Head of caudate nucleus (tissue), 42 donors: ENCODE measurements around the gene NUPR2.
A peak's percentile ranks its signal among the peaks of the same experiment; 100 is the strongest.
"Not testable (repeated sequence)": the region's sequence is repeated elsewhere in the genome, so short reads cannot be mapped to it uniquely, and the experiment has no call there.

Experiments used
- DNase-seq, 42 donors: peaks; one replicate each; pipeline versions ENCODE4 v3.0.0 to v3.0.0-alpha.2; 2020 to 2021; ENCODE audit warnings: mixed read lengths in 7 of 42
- intact Hi-C: fragments of 100-400 bp; cut with DNase I; formaldehyde crosslinking; loops from one replicate; pipeline ENCODE4 v1.15.0; 2022

The NUPR2 gene

DNA sequence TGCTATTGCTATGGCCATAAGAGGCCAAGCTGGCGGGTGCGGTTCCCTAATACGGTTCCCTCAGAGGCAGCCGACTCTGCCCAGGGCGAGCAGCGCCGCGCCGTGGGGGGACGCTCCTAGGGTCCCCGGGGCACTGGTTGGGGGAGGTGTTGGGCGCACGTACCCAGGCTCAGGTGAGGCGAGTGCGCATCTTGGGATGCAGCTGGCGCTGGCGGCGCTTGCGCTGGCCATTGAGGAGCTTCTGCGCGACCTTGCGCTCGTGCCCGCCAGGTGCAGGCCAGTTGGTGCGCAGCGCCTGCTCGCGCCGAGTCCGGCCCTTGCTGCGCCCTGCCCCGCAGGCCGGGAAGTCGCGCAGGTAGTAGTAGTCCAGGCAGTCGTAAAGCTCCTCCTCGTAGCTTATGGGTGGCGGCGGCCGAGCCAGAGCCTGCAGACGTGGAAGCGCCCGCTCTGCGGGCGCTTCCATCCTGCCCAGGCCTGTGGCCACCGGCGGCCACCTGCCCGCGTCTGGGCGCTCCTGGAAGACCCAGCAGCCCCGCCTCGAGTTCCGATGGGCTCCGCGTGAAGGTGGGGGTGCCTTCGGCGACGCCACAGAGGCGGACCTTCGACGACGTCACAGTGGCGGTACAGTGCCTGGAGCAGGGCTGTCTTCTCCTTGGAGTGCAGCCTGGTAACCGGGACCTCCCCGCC lies at the start of gene NUPR2:
Gene NUPR2 (minus strand): TSS at position 566 of the 687 bp plus-strand sequence. CDS start 103 bp downstream, at position 463.
- peak in 9 of 42 donors; percentile 15 to 40 (median 24) for DNase-seq
- intact Hi-C loops = no loop called here

- intact Hi-C loops = no loop called here
- no peak for DNase-seq
Measured at GRCh38 chr7:56157238-56157790, 41.1 kb upstream of the NUPR2 start.

- intact Hi-C loops, DNase-seq: not testable (repeated sequence)
Measured at GRCh38 chr7:56131062-56131461, 14.8 kb upstream of the NUPR2 start.

- intact Hi-C loops = no loop called here
- no peak for DNase-seq
Measured at GRCh38 chr7:56127241-56127975, 11.2 kb upstream of the NUPR2 start.

DNA sequence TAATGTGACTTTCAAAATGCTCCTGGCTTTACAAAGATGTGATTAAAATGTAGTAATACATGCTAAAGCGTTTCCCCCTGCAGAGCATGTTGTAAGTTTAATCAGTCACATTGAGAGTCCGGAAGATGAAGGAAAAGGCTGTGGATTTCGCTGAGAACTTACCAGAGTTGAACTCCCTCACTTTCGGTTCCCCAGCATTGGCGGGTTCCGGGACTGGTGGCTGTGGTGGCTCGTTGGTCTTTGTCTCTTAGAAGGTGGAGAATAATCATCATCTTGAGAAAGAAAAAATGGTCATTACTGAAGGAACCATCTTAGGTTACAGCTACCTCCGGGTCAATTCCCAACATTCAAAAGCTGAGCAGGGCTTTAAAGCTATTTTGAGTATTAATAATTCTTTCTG lies 9.6 kb upstream of the NUPR2 start:
- DNase-seq = no peak
- intact Hi-C loops = no loop called here

GRCh38 chr7:56124981-56125380 lies 8.8 kb upstream of the NUPR2 start:
- intact Hi-C loops = no loop called here
- DNase-seq = no peak

DNA sequence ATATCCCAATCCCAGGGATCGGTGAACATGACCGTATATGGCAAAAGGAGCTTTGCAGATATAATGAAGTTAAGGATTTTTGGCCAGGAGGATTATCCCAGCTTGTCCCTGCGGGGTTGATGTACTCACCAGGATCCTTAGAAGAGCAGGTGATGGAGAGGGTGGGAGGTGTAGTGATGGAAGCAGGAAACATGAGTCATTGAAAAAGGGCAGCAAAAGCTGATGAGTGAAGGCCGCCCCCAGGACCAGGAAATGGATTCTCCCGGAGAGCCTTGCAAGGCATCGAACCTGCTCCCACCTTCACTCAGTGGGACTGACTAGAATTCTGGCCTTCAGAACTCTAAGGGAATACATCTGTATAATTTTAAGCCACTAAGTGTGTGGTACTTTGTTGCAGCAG lies 5.2 kb upstream of the NUPR2 start:
- DNase-seq = peak in 30 of 42 donors; percentile 7 to 79 (median 34)
- intact Hi-C loops = no loop called here

- intact Hi-C loops = not testable (repeated sequence)
- DNase-seq = peak in 1 of 42 donors; percentile 11
Measured at GRCh38 chr7:56112244-56112643, 4.0 kb downstream of the NUPR2 start.

- intact Hi-C loops = no loop called here
Measured at GRCh38 chr7:56110611-56111010, 5.6 kb downstream of the NUPR2 start.

GRCh38 chr7:56107954-56108258 lies 8.3 kb downstream of the NUPR2 start:
- DNase-seq = no peak
- intact Hi-C loops = no loop called here

More at GRCh38 chr7:56110611-56111010, 5.6 kb downstream of the NUPR2 start:
- DNase-seq = no peak

DNA sequence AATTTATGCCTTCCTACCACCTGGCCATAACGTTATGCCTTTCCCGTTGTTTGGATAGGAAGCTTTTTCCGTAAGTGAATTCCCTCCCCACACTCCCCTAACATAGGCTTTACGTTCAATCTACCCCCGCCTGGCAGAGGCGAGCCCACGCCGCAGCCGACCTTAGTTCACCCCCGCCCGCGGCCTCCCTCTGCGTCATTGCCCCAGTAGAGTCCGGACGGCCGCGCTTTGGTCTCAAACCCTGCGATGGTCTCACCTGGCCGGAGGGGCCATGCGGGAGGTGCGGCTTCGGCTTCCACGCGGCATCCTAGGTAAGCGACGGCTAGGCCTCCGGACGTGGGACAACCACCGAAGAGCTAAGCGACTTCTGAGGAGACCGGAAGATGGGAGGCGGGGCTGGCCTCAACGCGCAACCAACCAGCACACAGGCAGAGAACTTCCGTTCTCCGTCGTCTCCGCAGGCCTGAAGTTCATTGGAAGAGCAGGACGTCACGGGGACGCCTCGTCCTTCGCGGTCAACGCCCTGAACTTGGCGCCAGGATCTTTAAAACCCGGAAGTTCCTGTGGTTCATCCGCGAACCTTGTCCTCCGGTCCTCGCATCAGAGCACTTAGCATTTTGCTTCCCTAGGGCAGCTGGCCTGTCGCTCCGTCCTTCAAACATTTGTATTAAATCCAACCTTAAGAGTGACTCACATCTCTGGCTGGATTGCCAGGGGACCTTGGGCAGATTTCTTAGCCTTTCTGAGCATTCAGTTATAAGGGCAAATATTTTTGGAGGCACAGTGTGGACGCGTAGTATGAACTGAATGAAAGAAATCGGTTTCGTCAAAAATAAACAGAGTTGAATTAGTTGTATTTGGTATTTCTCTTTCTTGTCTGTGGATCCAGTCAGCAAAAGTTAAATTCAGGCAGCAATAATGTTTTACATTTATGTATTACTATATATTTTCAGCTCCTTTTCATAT lies 9.8 kb downstream of the NUPR2 start, which contains the start of gene CHCHD2:
Gene CHCHD2 (minus strand): TSS at position 369 of the 966 bp plus-strand sequence. CDS start 63 bp downstream, at position 306.
- peak; percentile 94 to 99 (median 98) for DNase-seq
- intact Hi-C loops = no loop called here

DNA sequence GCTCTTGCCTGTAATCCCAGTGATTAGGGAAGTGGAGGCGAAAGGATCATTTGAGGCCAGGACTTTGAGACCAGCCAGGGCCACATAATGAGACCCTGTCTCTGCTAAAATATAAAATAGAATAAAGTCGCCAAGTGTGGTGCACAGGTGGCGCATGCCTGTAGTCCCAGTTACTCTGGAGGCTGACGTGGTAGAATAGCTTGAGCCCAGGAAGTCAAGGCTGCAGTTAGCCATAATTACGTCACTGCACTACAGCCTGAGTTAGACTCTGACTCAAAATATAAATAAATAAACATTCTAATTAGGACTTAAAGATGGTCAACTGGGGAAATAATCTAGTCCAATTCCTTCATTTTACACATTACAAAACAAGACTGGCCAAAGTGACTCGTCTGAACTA lies 10.7 kb downstream of the NUPR2 start:
- peak in 2 of 42 donors; percentile 38 to 59 for DNase-seq
- intact Hi-C loops = no loop called here

- peak in 1 of 42 donors; percentile 2 for DNase-seq
- intact Hi-C loops = not testable (repeated sequence)
Measured at GRCh38 chr7:56104138-56104537, 12.1 kb downstream of the NUPR2 start.

DNA sequence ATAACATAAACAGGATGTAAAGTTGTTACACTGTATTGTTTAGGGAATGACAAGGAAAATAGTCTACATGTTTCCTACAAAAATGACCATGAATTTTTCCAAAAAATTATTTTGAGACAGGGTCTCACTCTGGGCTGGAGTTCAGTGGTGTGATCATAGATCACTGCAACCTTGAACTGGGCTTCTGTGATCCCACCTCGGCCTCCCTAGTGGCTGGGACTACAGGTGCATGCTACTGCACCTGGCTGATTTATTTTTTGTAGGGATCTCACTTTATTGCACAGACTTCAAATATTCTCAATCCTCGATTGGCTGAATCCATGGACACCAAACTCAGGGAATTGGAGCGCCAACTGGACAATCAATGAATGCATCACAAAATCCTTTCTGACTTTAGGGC lies 16.6 kb downstream of the NUPR2 start:
- DNase-seq = no peak
- intact Hi-C loops = no loop called here

- DNase-seq, intact Hi-C loops: not testable (repeated sequence)
Measured at GRCh38 chr7:56098187-56099008, 17.8 kb downstream of the NUPR2 start.

- no peak for DNase-seq
- intact Hi-C loops = no loop called here
Measured at GRCh38 chr7:56097700-56098099, 18.5 kb downstream of the NUPR2 start.

GRCh38 chr7:56092789-56093531 lies 23.3 kb downstream of the NUPR2 start, which contains the start of gene PHKG1:
PHKG1 (minus strand) TSS chr7:56092952; CDS start chr7:56088941, 4,011 bp downstream.
- peak; percentile 54 to 93 (median 80) for DNase-seq
- intact Hi-C loops = no loop called here
